DND-41 (cell line): ENCODE measurements around the gene IMPDH2.

ENCODE experiments used
- ATAC-seq: fragments of 200-7000 bp; cut with Tn5 transposase; 3 replicates; pipeline ENCODE4 v1.9.1; 2021; ENCODE audit warnings: low read depth; ENCODE audit not compliant: insufficient read depth
- DNase-seq: peaks from one replicate; pipeline ENCODE4 v3.0.0-alpha.2; 2020
- H2AFZ ChIP-seq: 2 replicates; pipeline ENCODE4 v1.6.0; 2012; ENCODE audit warnings: low read depth, low read length
- H3K27ac ChIP-seq: 2 replicates; pipeline ENCODE4 v1.5.1; 2012; ENCODE audit warnings: low read length, inconsistent platforms
- H3K27me3 ChIP-seq: fragments of 200-600 bp; sonication (generic); 2 replicates; pipeline ENCODE4 v1.6.0; 2012; ENCODE audit warnings: low read length, mild to moderate bottlenecking, inconsistent platforms; ENCODE audit not compliant: insufficient read depth, poor library complexity
- H3K36me3 ChIP-seq: 2 replicates; pipeline ENCODE4 v1.5.1; 2012; ENCODE audit warnings: low read length, inconsistent platforms; ENCODE audit not compliant: insufficient read depth
- H3K4me1 ChIP-seq: 2 replicates; pipeline ENCODE4 v1.5.1; 2012; ENCODE audit warnings: mild to moderate bottlenecking, low read length; ENCODE audit not compliant: insufficient read depth
- H3K4me2 ChIP-seq: 2 replicates; pipeline ENCODE4 v1.6.0; 2012; ENCODE audit warnings: mild to moderate bottlenecking, moderate library complexity, low read length, inconsistent platforms; ENCODE audit not compliant: insufficient read depth
- H3K4me3 ChIP-seq, 2 experiments: fragments of 200-600 bp in 1 of 2; shearing (Covaris generic) in 1 of 2; 2 replicates each; pipeline ENCODE4 v1.5.1; 2012 to 2016; ENCODE audit warnings: inconsistent platforms in 2 of 2, low read length in 2 of 2, mild to moderate bottlenecking in 2 of 2, low read depth in 1 of 2, moderate library complexity in 1 of 2
- H3K79me2 ChIP-seq: 2 replicates; pipeline ENCODE4 v1.6.0; 2012; ENCODE audit warnings: low read length, inconsistent platforms; ENCODE audit not compliant: insufficient read depth
- H3K9ac ChIP-seq: 2 replicates; pipeline ENCODE4 v1.6.0; 2012; ENCODE audit warnings: low read depth, mild to moderate bottlenecking, inconsistent platforms, low read length, moderate library complexity
- H3K9me3 ChIP-seq: 2 replicates; pipeline ENCODE4 v1.5.1; 2012; ENCODE audit warnings: low read length, moderate library complexity, mild to moderate bottlenecking, inconsistent platforms; ENCODE audit not compliant: insufficient read depth, severe bottlenecking
- H4K20me1 ChIP-seq: 2 replicates; pipeline ENCODE4 v1.6.0; 2012; ENCODE audit warnings: low read length; ENCODE audit not compliant: insufficient read depth
- EZH2 ChIP-seq: IDR thresholded peaks from 3 replicates; pipeline ENCODE4 v1.6.1; 2012; ENCODE audit warnings: borderline replicate concordance, low read depth, mild to moderate bottlenecking, moderate library complexity, low read length, inconsistent platforms; ENCODE audit not compliant: severe bottlenecking
- TF ChIP-seq, protein P1 (sequence below): IDR thresholded peaks from 2 replicates; pipeline ENCODE4 v1.5.1; 2012; ENCODE audit warnings: borderline replicate concordance, low read length, moderate library complexity, mild to moderate bottlenecking; ENCODE audit not compliant: poor library complexity, severe bottlenecking; ENCODE audit errors: extremely low read depth

IMPDH2 gene

GRCh38 chr3:49053543-49053942 is 24.3 kb upstream of the IMPDH2 start:
- Histone ChIP-seq H3K4me1 (no peaks in the 10 kb centered on the region), H3K79me2 (peaks cover 57% of the 10 kb centered on the region), H3K4me3 (no peak overlapping the region), H3K4me2 (no peak overlapping the region), H3K27me3 (no peaks in the 10 kb centered on the region), H4K20me1 (peaks cover 15% of the 10 kb centered on the region; the same call in 1 of the 2 replicates), H3K9me3 (no peaks in the 10 kb centered on the region), H3K9ac (no peak overlapping the region), H2AFZ (no peak overlapping the region), H3K36me3 (peaks cover 92% of the 10 kb centered on the region), H3K27ac (no peak overlapping the region)
- TF ChIP-seq, protein P1, sequence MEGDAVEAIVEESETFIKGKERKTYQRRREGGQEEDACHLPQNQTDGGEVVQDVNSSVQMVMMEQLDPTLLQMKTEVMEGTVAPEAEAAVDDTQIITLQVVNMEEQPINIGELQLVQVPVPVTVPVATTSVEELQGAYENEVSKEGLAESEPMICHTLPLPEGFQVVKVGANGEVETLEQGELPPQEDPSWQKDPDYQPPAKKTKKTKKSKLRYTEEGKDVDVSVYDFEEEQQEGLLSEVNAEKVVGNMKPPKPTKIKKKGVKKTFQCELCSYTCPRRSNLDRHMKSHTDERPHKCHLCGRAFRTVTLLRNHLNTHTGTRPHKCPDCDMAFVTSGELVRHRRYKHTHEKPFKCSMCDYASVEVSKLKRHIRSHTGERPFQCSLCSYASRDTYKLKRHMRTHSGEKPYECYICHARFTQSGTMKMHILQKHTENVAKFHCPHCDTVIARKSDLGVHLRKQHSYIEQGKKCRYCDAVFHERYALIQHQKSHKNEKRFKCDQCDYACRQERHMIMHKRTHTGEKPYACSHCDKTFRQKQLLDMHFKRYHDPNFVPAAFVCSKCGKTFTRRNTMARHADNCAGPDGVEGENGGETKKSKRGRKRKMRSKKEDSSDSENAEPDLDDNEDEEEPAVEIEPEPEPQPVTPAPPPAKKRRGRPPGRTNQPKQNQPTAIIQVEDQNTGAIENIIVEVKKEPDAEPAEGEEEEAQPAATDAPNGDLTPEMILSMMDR: no peak
- no peak for TF ChIP-seq EZH2
- DNase-seq: no peak
- no peak for ATAC-seq

DNA sequence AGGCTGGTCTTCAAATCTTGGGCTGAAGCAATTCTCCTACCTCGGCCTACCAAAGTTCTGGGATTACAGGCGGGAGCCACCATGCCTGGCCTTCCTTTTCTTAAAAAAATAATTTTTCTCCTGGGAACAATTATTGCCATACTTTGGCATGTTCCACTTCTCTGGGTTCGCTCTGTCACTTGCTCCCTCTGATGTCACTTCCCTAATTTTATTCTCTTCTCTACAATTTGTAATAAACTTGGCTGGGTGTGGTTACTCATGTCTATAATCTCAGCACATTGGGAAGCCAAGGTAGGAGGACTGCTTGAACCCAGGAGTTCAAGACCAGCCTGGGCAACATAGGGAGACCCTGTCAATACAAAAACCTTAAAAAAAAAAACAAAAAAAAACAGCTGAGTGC is 6.1 kb upstream of the IMPDH2 start:
- no peak overlapping the region for H3K4me2 ChIP-seq
- no peaks in the 10 kb centered on the region for H3K9me3 ChIP-seq
- 0 out of 2 replicates have a peak, but pooled peaks cover 3% of the 10 kb centered on the region for H4K20me1 ChIP-seq
- no peak overlapping the region for H2AFZ ChIP-seq
- H3K27ac ChIP-seq: no peak overlapping the region
- no peak for TF ChIP-seq EZH2
- TF ChIP-seq, protein P1: no peak
- H3K79me2 ChIP-seq: peaks cover 8% of the 10 kb centered on the region; the same call in 1 of the 2 replicates
- no peak for DNase-seq
- peaks cover 81% of the 10 kb centered on the region for H3K36me3 ChIP-seq
- no peak for ATAC-seq
- H3K4me1 ChIP-seq: no peaks in the 10 kb centered on the region
- H3K9ac ChIP-seq: no peak overlapping the region
- H3K27me3 ChIP-seq: no peaks in the 10 kb centered on the region
- no peak overlapping the region for H3K4me3 ChIP-seq

- DNase-seq (no peak), ATAC-seq (no peak)
- Histone ChIP-seq H3K27me3 (no peaks in the 10 kb centered on the region), H3K4me1 (peaks cover 1% of the 10 kb centered on the region), H3K4me2 (no peak overlapping the region), H4K20me1 (0 out of 2 replicates have a peak, but pooled peaks cover 3% of the 10 kb centered on the region), H3K9ac (no peak overlapping the region), H3K36me3 (peaks cover 77% of the 10 kb centered on the region), H3K4me3 (no peak overlapping the region), H3K79me2 (peaks cover 8% of the 10 kb centered on the region; the same call in 1 of the 2 replicates), H3K27ac (no peak overlapping the region), H2AFZ (no peak overlapping the region), H3K9me3 (no peaks in the 10 kb centered on the region)
- TF ChIP-seq EZH2: no peak
- TF ChIP-seq, protein P1: no peak
These were observed 5.5 kb upstream of the IMPDH2 start for GRCh38 chr3:49034650-49035049.
